ENCODE measurements around the gene TXK.
A peak's percentile ranks its signal among the peaks of the same experiment; 100 is the strongest.

Gene TXK

DNA sequence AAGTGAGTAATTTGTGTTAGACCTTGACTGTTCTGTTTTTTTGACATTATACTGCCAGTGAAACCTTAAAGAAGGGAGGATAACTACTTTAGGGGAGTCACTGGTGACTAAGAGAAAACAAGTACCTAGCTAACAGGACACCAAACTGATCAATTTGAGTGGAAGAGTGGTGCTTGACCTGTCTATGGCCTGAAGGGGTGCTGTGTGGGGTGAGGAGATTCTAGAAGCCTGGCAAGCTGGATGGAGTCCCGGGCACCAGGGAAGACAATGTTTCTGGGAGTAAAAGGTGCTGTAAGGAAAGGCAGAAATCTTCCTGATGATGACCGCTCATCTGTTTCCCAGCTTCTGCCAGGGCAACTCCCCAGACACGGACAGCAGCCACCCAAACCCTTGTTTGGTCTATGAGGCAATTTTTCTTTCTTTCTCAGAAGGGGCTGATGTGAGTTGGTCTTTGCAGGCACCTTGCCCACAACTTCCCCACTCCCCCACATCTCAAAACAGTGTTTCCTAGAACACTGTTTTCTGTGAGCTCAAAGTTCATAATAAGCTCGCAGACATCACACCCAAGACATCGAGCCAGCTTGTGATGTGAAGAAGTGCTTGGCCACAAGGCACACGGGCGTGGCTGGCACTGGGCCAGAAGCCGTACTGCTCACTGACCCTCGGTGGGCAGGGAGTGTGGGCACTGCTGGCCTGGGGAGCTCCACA, 4.6 kb downstream of the TXK start:
- H3K9me3 ChIP-seq (ENCODE audit: insufficient read depth, low read depth, low read length), result no peaks in the 10 kb centered on the region
- no peak overlapping the region for H3K4me3 ChIP-seq (ENCODE audit: low read length, poor library complexity, severe bottlenecking)
- no peaks in the 10 kb centered on the region for H3K27me3 ChIP-seq (ENCODE audit: insufficient read depth, low read length, poor library complexity, severe bottlenecking)
- H3K79me2 ChIP-seq (ENCODE audit: insufficient read depth, low read length), result no peaks in the 10 kb centered on the region
- H4K20me1 ChIP-seq (ENCODE audit: insufficient read depth, low read length, poor library complexity, severe bottlenecking), result no peaks in the 10 kb centered on the region
- H3K9me2 ChIP-seq (replicated peaks; ENCODE audit: low read depth, low read length), result no peaks in the 10 kb centered on the region
- H3K4me1 ChIP-seq (ENCODE audit: insufficient read depth, low read length, poor library complexity, severe bottlenecking), result peaks cover 12% of the 10 kb centered on the region
- H3K4me2 ChIP-seq (ENCODE audit: low read depth, low read length, poor library complexity, severe bottlenecking), result no peak overlapping the region
- TF ChIP-seq, protein P1, sequence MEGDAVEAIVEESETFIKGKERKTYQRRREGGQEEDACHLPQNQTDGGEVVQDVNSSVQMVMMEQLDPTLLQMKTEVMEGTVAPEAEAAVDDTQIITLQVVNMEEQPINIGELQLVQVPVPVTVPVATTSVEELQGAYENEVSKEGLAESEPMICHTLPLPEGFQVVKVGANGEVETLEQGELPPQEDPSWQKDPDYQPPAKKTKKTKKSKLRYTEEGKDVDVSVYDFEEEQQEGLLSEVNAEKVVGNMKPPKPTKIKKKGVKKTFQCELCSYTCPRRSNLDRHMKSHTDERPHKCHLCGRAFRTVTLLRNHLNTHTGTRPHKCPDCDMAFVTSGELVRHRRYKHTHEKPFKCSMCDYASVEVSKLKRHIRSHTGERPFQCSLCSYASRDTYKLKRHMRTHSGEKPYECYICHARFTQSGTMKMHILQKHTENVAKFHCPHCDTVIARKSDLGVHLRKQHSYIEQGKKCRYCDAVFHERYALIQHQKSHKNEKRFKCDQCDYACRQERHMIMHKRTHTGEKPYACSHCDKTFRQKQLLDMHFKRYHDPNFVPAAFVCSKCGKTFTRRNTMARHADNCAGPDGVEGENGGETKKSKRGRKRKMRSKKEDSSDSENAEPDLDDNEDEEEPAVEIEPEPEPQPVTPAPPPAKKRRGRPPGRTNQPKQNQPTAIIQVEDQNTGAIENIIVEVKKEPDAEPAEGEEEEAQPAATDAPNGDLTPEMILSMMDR (conservative IDR thresholded peaks at IDR 0.05; ENCODE audit: low read length), result peak; percentile 32; the same call in 1 of the 2 replicates
- TF ChIP-seq EZH2phosphoT487 (IDR thresholded peaks at IDR 0.05; ENCODE audit: borderline replicate concordance), result no peak
- H3K9ac ChIP-seq (ENCODE audit: low read depth, low read length, poor library complexity, severe bottlenecking), result no peak overlapping the region
- H3F3A ChIP-seq (ENCODE audit: low read depth), result no peaks in the 10 kb centered on the region
- H2AFZ ChIP-seq (ENCODE audit: low read length), result no peak overlapping the region
- H3K36me3 ChIP-seq (ENCODE audit: insufficient read depth, low read length), result peaks cover 6% of the 10 kb centered on the region; the same call in 1 of the 2 replicates

GRCh38 chr4:48127682-48128404, 6.2 kb downstream of the TXK start:
- no peaks in the 10 kb centered on the region for H4K20me1 ChIP-seq (ENCODE audit: insufficient read depth, low read length, poor library complexity, severe bottlenecking)
- H3K4me2 ChIP-seq (ENCODE audit: low read depth, low read length, poor library complexity, severe bottlenecking), result no peak overlapping the region
- H3K36me3 ChIP-seq (ENCODE audit: insufficient read depth, low read length), result no peaks in the 10 kb centered on the region
- H3K27me3 ChIP-seq (ENCODE audit: insufficient read depth, low read length, poor library complexity, severe bottlenecking), result no peaks in the 10 kb centered on the region
- no peaks in the 10 kb centered on the region for H3K9me2 ChIP-seq (replicated peaks; ENCODE audit: low read depth, low read length)
- no peak overlapping the region for H3K4me3 ChIP-seq (ENCODE audit: low read length, poor library complexity, severe bottlenecking)
- no peak overlapping the region for H2AFZ ChIP-seq (ENCODE audit: low read length)
- no peaks in the 10 kb centered on the region for H3K79me2 ChIP-seq (ENCODE audit: insufficient read depth, low read length)
- H3K9ac ChIP-seq (ENCODE audit: low read depth, low read length, poor library complexity, severe bottlenecking), result no peak overlapping the region
- no peaks in the 10 kb centered on the region for H3K9me3 ChIP-seq (ENCODE audit: insufficient read depth, low read depth, low read length)
- no peak for TF ChIP-seq EZH2phosphoT487 (IDR thresholded peaks at IDR 0.05; ENCODE audit: borderline replicate concordance)
- TF ChIP-seq, protein P1 (conservative IDR thresholded peaks at IDR 0.05; ENCODE audit: low read length), result peak; percentile 82
- H3F3A ChIP-seq (ENCODE audit: low read depth), result no peaks in the 10 kb centered on the region
- H3K4me1 ChIP-seq (ENCODE audit: insufficient read depth, low read length, poor library complexity, severe bottlenecking), result peaks cover 4% of the 10 kb centered on the region

DNA sequence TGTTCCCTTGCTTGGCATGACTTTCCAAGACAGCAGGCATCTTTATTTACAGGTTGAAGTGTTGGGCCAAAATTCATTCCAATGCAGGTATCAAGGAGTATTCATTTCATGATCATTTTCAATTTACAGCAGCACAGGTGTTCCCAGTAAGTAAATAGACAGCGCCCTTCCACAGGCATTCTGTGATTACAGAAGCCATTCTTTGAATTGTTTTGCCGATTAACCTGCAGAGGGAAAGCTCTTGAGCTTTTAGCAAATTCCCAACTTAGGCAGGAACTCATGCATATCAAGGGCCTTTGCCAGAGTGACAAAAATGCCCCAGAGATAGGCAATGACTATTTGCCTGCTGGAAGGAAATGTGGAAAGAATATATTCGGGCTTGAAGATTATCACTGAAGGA, 6.8 kb downstream of the TXK start:
- Histone ChIP-seq H3K9ac (ENCODE audit: low read depth, low read length, poor library complexity, severe bottlenecking) (no peak overlapping the region), H3K4me1 (ENCODE audit: insufficient read depth, low read length, poor library complexity, severe bottlenecking) (peaks cover 4% of the 10 kb centered on the region), H3K4me2 (ENCODE audit: low read depth, low read length, poor library complexity, severe bottlenecking) (no peak overlapping the region)

More for the DNA sequence above, 6.8 kb downstream of the TXK start:
- H3K27me3 ChIP-seq (ENCODE audit: insufficient read depth, low read length, poor library complexity, severe bottlenecking), result no peaks in the 10 kb centered on the region
- H3F3A ChIP-seq (ENCODE audit: low read depth), result no peaks in the 10 kb centered on the region
- H4K20me1 ChIP-seq (ENCODE audit: insufficient read depth, low read length, poor library complexity, severe bottlenecking), result no peaks in the 10 kb centered on the region
- H3K79me2 ChIP-seq (ENCODE audit: insufficient read depth, low read length), result no peaks in the 10 kb centered on the region
- no peak overlapping the region for H3K4me3 ChIP-seq (ENCODE audit: low read length, poor library complexity, severe bottlenecking)
- no peaks in the 10 kb centered on the region for H3K9me3 ChIP-seq (ENCODE audit: insufficient read depth, low read depth, low read length)
- no peaks in the 10 kb centered on the region for H3K36me3 ChIP-seq (ENCODE audit: insufficient read depth, low read length)
- H2AFZ ChIP-seq (ENCODE audit: low read length), result no peak overlapping the region
- TF ChIP-seq, protein P1 (conservative IDR thresholded peaks at IDR 0.05; ENCODE audit: low read length), result no peak
- no peak for TF ChIP-seq EZH2phosphoT487 (IDR thresholded peaks at IDR 0.05; ENCODE audit: borderline replicate concordance)
- no peaks in the 10 kb centered on the region for H3K9me2 ChIP-seq (replicated peaks; ENCODE audit: low read depth, low read length)
